Measurements from ENCODE around the gene FABP6. TPM values are rescaled to one million over a fixed set of nuclear protein-coding genes. Genes with fewer than 3 reads are reported as not detected.

FABP6 gene
- total RNA-seq, 3 donors from 2014 or later = not detected

GRCh38 chr5:160221082-160221481 is 8.2 kb upstream of the FABP6 start:
- H3K4me1 ChIP-seq = no peaks in the 10 kb centered on the region
- H3K9me3 ChIP-seq = no peaks in the 10 kb centered on the region
- DNase-seq (ENCODE audit: low spot score in 2 of 2) = no peak
- intact Hi-C loops (cut with DNase I; ENCODE audit: low total_unique reads) = no loop called here
- no peak overlapping the region for H3K4me3 ChIP-seq
- no peak overlapping the region for H3K27ac ChIP-seq
- TF ChIP-seq CTCF (IDR thresholded peaks at IDR 0.05) = no peak
- no peak for TF ChIP-seq POLR2AphosphoS5 (IDR thresholded peaks at IDR 0.05)
- TF ChIP-seq POLR2A (IDR thresholded peaks at IDR 0.05) = no peak
- H3K27me3 ChIP-seq = no peaks in the 10 kb centered on the region
- H3K36me3 ChIP-seq = no peaks in the 10 kb centered on the region

DNA sequence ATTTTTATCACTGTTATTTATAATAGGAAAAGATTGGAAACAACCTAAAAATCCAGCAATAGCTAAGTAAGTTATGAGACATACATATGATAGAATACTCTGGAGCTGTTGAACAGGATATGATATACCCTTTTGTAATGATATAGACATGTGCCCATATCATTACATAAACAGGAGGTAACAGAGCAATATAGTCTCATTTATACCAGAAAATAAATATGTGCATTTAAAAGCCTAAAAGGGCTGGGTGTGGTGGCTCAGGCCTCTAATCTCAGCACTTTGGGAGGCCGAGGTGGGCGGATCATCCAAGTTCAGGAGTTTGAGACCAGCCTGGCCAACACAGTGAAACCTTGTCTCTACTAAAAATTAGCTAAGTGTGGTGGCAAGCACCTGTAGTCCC is 2.3 kb upstream of the FABP6 start:
- intact Hi-C loops (cut with DNase I; ENCODE audit: low total_unique reads) = no loop called here
- no peak for TF ChIP-seq CTCF (IDR thresholded peaks at IDR 0.05)
- TF ChIP-seq POLR2A (IDR thresholded peaks at IDR 0.05) = no peak
- no peak for TF ChIP-seq POLR2AphosphoS5 (IDR thresholded peaks at IDR 0.05)
- Histone ChIP-seq H3K4me1 (no peaks in the 10 kb centered on the region), H3K27me3 (no peaks in the 10 kb centered on the region), H3K9me3 (no peaks in the 10 kb centered on the region), H3K4me3 (no peak overlapping the region), H3K36me3 (no peaks in the 10 kb centered on the region), H3K27ac (no peak overlapping the region)
- no peak for DNase-seq (ENCODE audit: low spot score in 2 of 2)

DNA sequence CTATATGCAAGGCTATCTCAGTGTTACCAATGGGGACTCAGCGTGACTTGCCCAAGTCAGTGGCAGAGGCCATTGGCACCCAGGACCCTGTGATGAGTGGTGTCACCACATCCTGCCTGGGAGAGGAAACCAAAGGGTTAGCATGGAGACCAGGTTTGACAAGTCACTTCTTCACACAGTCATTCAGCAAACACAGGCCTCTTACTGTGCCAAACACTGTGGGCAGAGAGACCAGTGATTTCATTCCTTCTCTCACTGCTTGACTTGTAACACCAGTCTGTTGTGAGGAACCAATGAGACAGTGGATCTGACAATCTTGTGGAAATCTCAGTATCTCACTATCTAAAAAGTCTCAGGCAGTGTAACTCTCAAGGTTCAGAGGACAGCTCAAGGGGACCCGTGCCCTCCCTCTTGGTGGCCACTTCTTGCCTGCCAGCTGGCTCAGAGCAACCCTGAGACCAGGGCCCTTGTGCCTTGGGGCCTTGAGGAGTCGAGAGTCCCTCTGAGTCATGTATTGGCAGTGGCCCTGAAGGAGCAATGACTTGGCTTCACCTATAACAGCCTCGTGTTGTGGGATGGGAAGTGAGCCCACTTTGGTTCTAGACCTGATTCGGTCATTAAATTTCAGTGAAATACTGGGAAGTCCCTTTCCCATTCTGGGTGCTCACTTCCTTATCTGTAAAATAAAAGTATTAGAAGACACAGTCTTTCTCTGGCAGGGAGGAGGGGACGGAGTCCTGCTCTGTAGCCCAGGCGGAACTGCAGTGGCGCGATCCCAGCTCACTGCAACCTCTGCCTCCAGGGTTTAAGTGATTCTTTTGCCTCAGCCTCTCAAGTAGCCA is 1.6 kb downstream of the FABP6 start:
- Histone ChIP-seq H3K27me3 (no peaks in the 10 kb centered on the region), H3K36me3 (no peaks in the 10 kb centered on the region), H3K9me3 (no peaks in the 10 kb centered on the region), H3K4me3 (no peak overlapping the region), H3K27ac (peak overlapping the region; percentile 71 to 78), H3K4me1 (no peaks in the 10 kb centered on the region)
- TF ChIP-seq POLR2AphosphoS5 (IDR thresholded peaks at IDR 0.05) (peak in 1 of 3 donors; percentile 29), CTCF (IDR thresholded peaks at IDR 0.05) (no peak)
- peak in 1 of 2 donors; percentile 66 for DNase-seq (ENCODE audit: low spot score in 2 of 2)
- intact Hi-C loops (cut with DNase I; ENCODE audit: low total_unique reads) = no loop called here

- H3K27ac ChIP-seq = no peak overlapping the region
- H3K4me1 ChIP-seq = no peaks in the 10 kb centered on the region
- no peaks in the 10 kb centered on the region for H3K9me3 ChIP-seq
- no peaks in the 10 kb centered on the region for H3K27me3 ChIP-seq
- H3K4me3 ChIP-seq = no peak overlapping the region
- intact Hi-C loops (cut with DNase I; ENCODE audit: low total_unique reads) = no loop called here
- no peak for TF ChIP-seq POLR2AphosphoS5 (IDR thresholded peaks at IDR 0.05)
- no peaks in the 10 kb centered on the region for H3K36me3 ChIP-seq
- no peak for DNase-seq (ENCODE audit: low spot score in 2 of 2)
Observed at GRCh38 chr5:160231783-160232342, 2.6 kb downstream of the FABP6 start.

- no peaks in the 10 kb centered on the region for H3K4me1 ChIP-seq
- no peaks in the 10 kb centered on the region for H3K9me3 ChIP-seq
- no peak overlapping the region for H3K4me3 ChIP-seq
- H3K27ac ChIP-seq = no peak overlapping the region
- no peaks in the 10 kb centered on the region for H3K36me3 ChIP-seq
- intact Hi-C loops (cut with DNase I; ENCODE audit: low total_unique reads) = no loop called here
- DNase-seq (ENCODE audit: low spot score in 2 of 2) = no peak
- TF ChIP-seq POLR2A (IDR thresholded peaks at IDR 0.05) = no peak
- TF ChIP-seq CTCF (IDR thresholded peaks at IDR 0.05) = no peak
- TF ChIP-seq POLR2AphosphoS5 (IDR thresholded peaks at IDR 0.05) = no peak
- H3K27me3 ChIP-seq = no peaks in the 10 kb centered on the region
Observed at GRCh38 chr5:160233215-160233614, 3.9 kb downstream of the FABP6 start.
